A673 (cell line): Measurements from ENCODE around the gene OR56B1.

Experiments used
- EZH2 ChIP-seq: fragments of 200-600 bp; sonication (generic); IDR thresholded peaks from 2 replicates; pipeline ENCODE4 v1.6.1; 2017; ENCODE audit warnings: borderline replicate concordance, low read depth, mild to moderate bottlenecking, mixed read lengths, antibody characterized with exemption, low read length; ENCODE audit not compliant: poor library complexity, severe bottlenecking
- TF ChIP-seq, protein P1 (sequence below): fragments of 300-800, 200-600 bp; sonication (generic); conservative IDR thresholded peaks from 2 replicates; pipeline ENCODE4 v1.5.1; 2017; ENCODE audit warnings: low read depth, mild to moderate bottlenecking, antibody characterized with exemption, low read length, moderate library complexity, mixed read lengths

GRCh38 chr11:5753943-5754342 is 17.7 kb downstream of the OR56B1 start, which contains the start of gene OR52N4:
- TF ChIP-seq, protein P1, sequence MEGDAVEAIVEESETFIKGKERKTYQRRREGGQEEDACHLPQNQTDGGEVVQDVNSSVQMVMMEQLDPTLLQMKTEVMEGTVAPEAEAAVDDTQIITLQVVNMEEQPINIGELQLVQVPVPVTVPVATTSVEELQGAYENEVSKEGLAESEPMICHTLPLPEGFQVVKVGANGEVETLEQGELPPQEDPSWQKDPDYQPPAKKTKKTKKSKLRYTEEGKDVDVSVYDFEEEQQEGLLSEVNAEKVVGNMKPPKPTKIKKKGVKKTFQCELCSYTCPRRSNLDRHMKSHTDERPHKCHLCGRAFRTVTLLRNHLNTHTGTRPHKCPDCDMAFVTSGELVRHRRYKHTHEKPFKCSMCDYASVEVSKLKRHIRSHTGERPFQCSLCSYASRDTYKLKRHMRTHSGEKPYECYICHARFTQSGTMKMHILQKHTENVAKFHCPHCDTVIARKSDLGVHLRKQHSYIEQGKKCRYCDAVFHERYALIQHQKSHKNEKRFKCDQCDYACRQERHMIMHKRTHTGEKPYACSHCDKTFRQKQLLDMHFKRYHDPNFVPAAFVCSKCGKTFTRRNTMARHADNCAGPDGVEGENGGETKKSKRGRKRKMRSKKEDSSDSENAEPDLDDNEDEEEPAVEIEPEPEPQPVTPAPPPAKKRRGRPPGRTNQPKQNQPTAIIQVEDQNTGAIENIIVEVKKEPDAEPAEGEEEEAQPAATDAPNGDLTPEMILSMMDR = no peak
- TF ChIP-seq EZH2 = no peak
